Karpas-422 (cell line): ENCODE data around the gene PLA2G4B. TPM values are rescaled to one million over a fixed set of nuclear protein-coding genes. Genes with fewer than 3 reads are reported as not detected.

Source experiments
- DNase-seq: peaks from one replicate; pipeline ENCODE4 v3.0.0-alpha.2; 2015
- H2AFZ ChIP-seq: fragments of 200-600 bp; sonication (generic); 2 replicates; pipeline ENCODE4 v1.6.1; 2014; ENCODE audit warnings: antibody characterized with exemption, low read length, mixed read lengths
- H3K27ac ChIP-seq: fragments of 200-600 bp; sonication (generic); 2 replicates; pipeline ENCODE4 v1.5.1; 2014; ENCODE audit warnings: mild to moderate bottlenecking, low read length, moderate library complexity
- H3K27me3 ChIP-seq: fragments of 200-600 bp; sonication (generic); 2 replicates; pipeline ENCODE4 v1.6.1; 2014; ENCODE audit warnings: low read length, mixed read lengths
- H3K36me3 ChIP-seq: fragments of 200-600 bp; sonication (generic); 2 replicates; pipeline ENCODE4 v1.6.1; 2014; ENCODE audit warnings: low read length, mixed read lengths; ENCODE audit not compliant: insufficient read depth
- H3K4me1 ChIP-seq: fragments of 200-600 bp; sonication (generic); 2 replicates; pipeline ENCODE4 v1.6.1; 2014; ENCODE audit warnings: mild to moderate bottlenecking, low read length, mixed read lengths
- H3K4me2 ChIP-seq: fragments of 200-600 bp; sonication (generic); 2 replicates; pipeline ENCODE4 v1.6.1; 2014; ENCODE audit warnings: low read length, low read depth, mild to moderate bottlenecking; ENCODE audit not compliant: poor library complexity, severe bottlenecking
- H3K4me3 ChIP-seq: fragments of 200-600 bp; sonication (generic); 2 replicates; pipeline ENCODE4 v1.5.1; 2014; ENCODE audit warnings: mild to moderate bottlenecking, antibody characterized with exemption, low read length, mixed read lengths
- H3K79me2 ChIP-seq: fragments of 200-600 bp; sonication (generic); 2 replicates; pipeline ENCODE4 v1.6.1; 2014; ENCODE audit warnings: mild to moderate bottlenecking, low read length, mixed read lengths
- H3K9ac ChIP-seq: fragments of 200-600 bp; sonication (generic); 2 replicates; pipeline ENCODE4 v1.6.0; 2014; ENCODE audit warnings: low read length
- H3K9me2 ChIP-seq: fragments of 200-600 bp; sonication (generic), shearing (Covaris generic); replicated peaks from 2 replicates; pipeline ENCODE4 v1.6.0; 2014; ENCODE audit warnings: mild to moderate bottlenecking, low read length, moderate library complexity; ENCODE audit not compliant: insufficient read depth
- H3K9me3 ChIP-seq: fragments of 300-700, 200-600 bp; sonication (generic); 2 replicates; pipeline ENCODE4 v1.6.1; 2014; ENCODE audit warnings: low read length, mixed read lengths
- H4K20me1 ChIP-seq: fragments of 200-600 bp; sonication (generic); 2 replicates; pipeline ENCODE4 v1.6.1; 2014; ENCODE audit warnings: mild to moderate bottlenecking, antibody characterized with exemption, low read length, low read depth; ENCODE audit not compliant: insufficient read depth
- total RNA-seq: library from RNA; depleted of rRNA; stranded (reverse); fragments of >200 nt; shearing (Covaris generic); gene quantifications from 2 replicates; pipeline ENCODE4 v1.2.3, GENCODE V29; 2014; ENCODE audit warnings: low replicate concordance

The PLA2G4B gene
- total RNA-seq, 1 experiment from 2014 or later = 2.2 TPM

GRCh38 chr15:41882689-41883483 lies 44.2 kb downstream of the PLA2G4B start:
- Histone ChIP-seq H2AFZ (no peak overlapping the region), H3K79me2 (no peaks in the 10 kb centered on the region), H3K4me2 (no peak overlapping the region), H3K27ac (no peak overlapping the region), H3K9me3 (no peaks in the 10 kb centered on the region), H3K36me3 (no peaks in the 10 kb centered on the region), H3K9me2 (no peaks in the 10 kb centered on the region), H3K9ac (no peak overlapping the region), H3K4me1 (no peaks in the 10 kb centered on the region), H4K20me1 (no peaks in the 10 kb centered on the region), H3K27me3 (no peaks in the 10 kb centered on the region), H3K4me3 (no peak overlapping the region)
- DNase-seq = no peak

- Histone ChIP-seq H2AFZ (no peak overlapping the region), H3K79me2 (no peaks in the 10 kb centered on the region), H3K4me2 (no peak overlapping the region)
Observed at GRCh38 chr15:41883484-41883825, 44.8 kb downstream of the PLA2G4B start.

GRCh38 chr15:41884458-41884857 lies 45.8 kb downstream of the PLA2G4B start:
- H3K27me3 ChIP-seq = no peaks in the 10 kb centered on the region
- no peaks in the 10 kb centered on the region for H3K36me3 ChIP-seq
- H3K27ac ChIP-seq = no peak overlapping the region
- H3K9me2 ChIP-seq = no peaks in the 10 kb centered on the region
- no peak overlapping the region for H2AFZ ChIP-seq
- no peaks in the 10 kb centered on the region for H3K4me1 ChIP-seq
- no peaks in the 10 kb centered on the region for H3K9me3 ChIP-seq
- H3K79me2 ChIP-seq = no peaks in the 10 kb centered on the region
- no peak overlapping the region for H3K4me2 ChIP-seq
- H3K9ac ChIP-seq = no peak overlapping the region
- H4K20me1 ChIP-seq = no peaks in the 10 kb centered on the region
- no peak for DNase-seq
- no peak overlapping the region for H3K4me3 ChIP-seq

More at GRCh38 chr15:41883484-41883825, 44.8 kb downstream of the PLA2G4B start:
- Histone ChIP-seq H3K27me3 (no peaks in the 10 kb centered on the region), H3K36me3 (no peaks in the 10 kb centered on the region), H3K9ac (no peak overlapping the region), H3K4me1 (no peaks in the 10 kb centered on the region), H3K9me3 (no peaks in the 10 kb centered on the region), H3K9me2 (no peaks in the 10 kb centered on the region), H3K27ac (no peak overlapping the region), H4K20me1 (no peaks in the 10 kb centered on the region), H3K4me3 (no peak overlapping the region)
- no peak for DNase-seq

- H2AFZ ChIP-seq = no peak overlapping the region
- H3K27ac ChIP-seq = no peak overlapping the region
- no peaks in the 10 kb centered on the region for H3K9me2 ChIP-seq
- no peaks in the 10 kb centered on the region for H3K79me2 ChIP-seq
- no peaks in the 10 kb centered on the region for H3K36me3 ChIP-seq
- H3K9me3 ChIP-seq = no peaks in the 10 kb centered on the region
- no peak overlapping the region for H3K4me3 ChIP-seq
- no peaks in the 10 kb centered on the region for H4K20me1 ChIP-seq
- DNase-seq = no peak
- no peak overlapping the region for H3K9ac ChIP-seq
- H3K4me1 ChIP-seq = no peaks in the 10 kb centered on the region
- H3K27me3 ChIP-seq = no peaks in the 10 kb centered on the region
- no peak overlapping the region for H3K4me2 ChIP-seq
Observed at GRCh38 chr15:41885321-41885720, 46.7 kb downstream of the PLA2G4B start.

- Histone ChIP-seq H3K4me3 (no peak overlapping the region), H3K36me3 (no peaks in the 10 kb centered on the region), H3K4me1 (no peaks in the 10 kb centered on the region), H2AFZ (no peak overlapping the region), H3K9me3 (no peaks in the 10 kb centered on the region), H3K27me3 (no peaks in the 10 kb centered on the region), H4K20me1 (no peaks in the 10 kb centered on the region), H3K9ac (no peak overlapping the region), H3K27ac (no peak overlapping the region), H3K4me2 (no peak overlapping the region), H3K9me2 (no peaks in the 10 kb centered on the region), H3K79me2 (no peaks in the 10 kb centered on the region)
- no peak for DNase-seq
Observed at GRCh38 chr15:41885841-41886240, 47.2 kb downstream of the PLA2G4B start.

- Histone ChIP-seq H3K36me3 (no peaks in the 10 kb centered on the region), H3K9me2 (no peaks in the 10 kb centered on the region), H3K79me2 (no peaks in the 10 kb centered on the region), H3K27me3 (no peaks in the 10 kb centered on the region), H3K4me2 (no peak overlapping the region), H3K4me3 (no peak overlapping the region), H2AFZ (no peak overlapping the region), H3K9ac (no peak overlapping the region), H3K9me3 (no peaks in the 10 kb centered on the region), H4K20me1 (no peaks in the 10 kb centered on the region), H3K27ac (no peak overlapping the region), H3K4me1 (no peaks in the 10 kb centered on the region)
- DNase-seq = no peak
Observed at GRCh38 chr15:41886741-41887140, 48.1 kb downstream of the PLA2G4B start.

- no peak overlapping the region for H3K4me3 ChIP-seq
- no peak overlapping the region for H3K9ac ChIP-seq
- no peaks in the 10 kb centered on the region for H3K9me2 ChIP-seq
- H3K36me3 ChIP-seq = no peaks in the 10 kb centered on the region
- no peaks in the 10 kb centered on the region for H3K4me1 ChIP-seq
- H4K20me1 ChIP-seq = no peaks in the 10 kb centered on the region
- H2AFZ ChIP-seq = no peak overlapping the region
- no peak overlapping the region for H3K27ac ChIP-seq
- H3K79me2 ChIP-seq = no peaks in the 10 kb centered on the region
- DNase-seq = no peak
- H3K9me3 ChIP-seq = no peaks in the 10 kb centered on the region
- no peak overlapping the region for H3K4me2 ChIP-seq
- H3K27me3 ChIP-seq = no peaks in the 10 kb centered on the region
Observed at GRCh38 chr15:41887161-41887560, 48.5 kb downstream of the PLA2G4B start.

- H2AFZ ChIP-seq = no peak overlapping the region
- H3K79me2 ChIP-seq = no peaks in the 10 kb centered on the region
- H3K4me2 ChIP-seq = no peak overlapping the region
- no peaks in the 10 kb centered on the region for H3K4me1 ChIP-seq
- no peaks in the 10 kb centered on the region for H3K9me2 ChIP-seq
- no peaks in the 10 kb centered on the region for H3K36me3 ChIP-seq
- no peak overlapping the region for H3K27ac ChIP-seq
- no peaks in the 10 kb centered on the region for H3K27me3 ChIP-seq
- no peaks in the 10 kb centered on the region for H3K9me3 ChIP-seq
- H3K9ac ChIP-seq = no peak overlapping the region
- no peak overlapping the region for H3K4me3 ChIP-seq
- DNase-seq = no peak
- H4K20me1 ChIP-seq = no peaks in the 10 kb centered on the region
Observed at GRCh38 chr15:41887893-41888292, 49.2 kb downstream of the PLA2G4B start.
